DMS53 (cell line): ENCODE results near the gene HSPH1.

ENCODE experiments used
- DNase-seq: peaks from one replicate; lab custom pipeline; 2025; lab: John Stamatoyannopoulos, UW

Gene HSPH1

GRCh38 chr13:31161557-31162150 is at the start of gene HSPH1:
Gene HSPH1, minus strand, starts transcription at chr13:31161904. Its CDS starts 322 bp downstream, at chr13:31161582.
- DNase-seq = peak; percentile 99

GRCh38 chr13:31209841-31210210 is 48.1 kb upstream of the HSPH1 start:
- DNase-seq = no peak

- peak; percentile 30 for DNase-seq
These were observed 47.6 kb upstream of the HSPH1 start for GRCh38 chr13:31209172-31209840.

GRCh38 chr13:31208559-31209122 is 46.9 kb upstream of the HSPH1 start:
- no peak for DNase-seq

- peak; percentile 20 for DNase-seq
These were observed 46.2 kb upstream of the HSPH1 start for GRCh38 chr13:31207661-31208552.

GRCh38 chr13:31204592-31204991 is 42.9 kb upstream of the HSPH1 start:
- peak; percentile 47 for DNase-seq

- DNase-seq = peak; percentile 11
These were observed 39.8 kb upstream of the HSPH1 start for GRCh38 chr13:31201341-31202031.

GRCh38 chr13:31200637-31200971 is 38.9 kb upstream of the HSPH1 start:
- DNase-seq = peak; percentile 79

GRCh38 chr13:31199849-31200636 is 38.3 kb upstream of the HSPH1 start, which contains the start of gene B3GLCT:
Gene B3GLCT, plus strand, starts transcription at chr13:31199975. Its CDS starts 110 bp downstream, at chr13:31200085.
- peak; percentile 90 for DNase-seq

- no peak for DNase-seq
These were observed 37.8 kb upstream of the HSPH1 start for GRCh38 chr13:31199527-31199848.

- no peak for DNase-seq
These were observed 36.8 kb upstream of the HSPH1 start for GRCh38 chr13:31198519-31198918.

GRCh38 chr13:31196992-31197391 is 35.3 kb upstream of the HSPH1 start:
- no peak for DNase-seq

GRCh38 chr13:31195616-31196015 is 33.9 kb upstream of the HSPH1 start:
- no peak for DNase-seq

GRCh38 chr13:31192306-31192705 is 30.6 kb upstream of the HSPH1 start:
- DNase-seq = no peak

GRCh38 chr13:31191748-31192147 is 30.0 kb upstream of the HSPH1 start:
- DNase-seq = no peak

- no peak for DNase-seq
These were observed 23.4 kb upstream of the HSPH1 start for GRCh38 chr13:31184981-31185645.

- no peak for DNase-seq
These were observed 22.7 kb upstream of the HSPH1 start for GRCh38 chr13:31184451-31184850.

- no peak for DNase-seq
These were observed 21.3 kb upstream of the HSPH1 start for GRCh38 chr13:31182987-31183386.

GRCh38 chr13:31179754-31180153 is 18.1 kb upstream of the HSPH1 start:
- no peak for DNase-seq

GRCh38 chr13:31179241-31179640 is 17.5 kb upstream of the HSPH1 start:
- no peak for DNase-seq
